NCI-H748 treated with DMSO at 0.1 percent for 48 hours (cell line): Measurements from ENCODE around the gene NHEJ1.
A peak's percentile ranks its signal among the peaks of the same experiment; 100 is the strongest.

Source experiments
- DNase-seq: peaks from one replicate; lab custom pipeline; 2025; lab: John Stamatoyannopoulos, UW

NHEJ1 gene

DNA sequence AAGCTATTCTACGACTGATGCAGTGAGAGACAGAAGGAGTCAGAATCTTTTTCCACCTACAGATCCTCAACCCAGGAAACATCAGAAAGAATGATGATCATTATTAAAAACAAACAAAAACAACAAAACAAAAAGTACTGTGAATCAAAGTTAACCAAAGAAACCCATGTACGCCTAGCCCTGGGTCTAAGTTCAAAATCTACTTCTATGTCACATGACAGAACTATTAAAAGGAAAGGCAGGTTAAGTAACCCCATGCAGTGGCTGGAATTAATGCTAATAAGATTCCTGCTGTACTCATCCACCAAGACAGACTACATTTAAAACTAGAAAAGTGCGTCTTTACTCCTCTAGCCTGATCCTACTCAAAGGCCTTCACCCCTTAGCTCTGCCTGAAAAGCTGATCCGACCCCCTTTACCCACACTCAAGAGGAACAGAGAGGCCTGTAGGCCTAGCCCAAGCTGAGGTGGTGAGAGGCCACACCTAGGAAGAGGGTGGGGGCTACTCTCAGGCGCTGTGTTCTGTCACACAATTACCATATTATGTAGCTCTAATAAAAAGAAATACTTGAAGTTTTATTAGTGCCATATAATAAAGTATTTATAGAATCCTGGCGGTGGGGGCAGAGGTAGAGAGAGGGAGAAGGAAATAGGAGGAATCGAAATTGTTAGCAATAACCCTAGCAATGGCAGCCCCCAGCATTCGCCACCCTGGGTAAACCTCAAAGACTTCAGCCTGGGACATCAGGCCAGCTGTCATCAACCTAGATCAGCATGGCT is 37.1 kb downstream of the NHEJ1 start:
- DNase-seq: no peak

DNA sequence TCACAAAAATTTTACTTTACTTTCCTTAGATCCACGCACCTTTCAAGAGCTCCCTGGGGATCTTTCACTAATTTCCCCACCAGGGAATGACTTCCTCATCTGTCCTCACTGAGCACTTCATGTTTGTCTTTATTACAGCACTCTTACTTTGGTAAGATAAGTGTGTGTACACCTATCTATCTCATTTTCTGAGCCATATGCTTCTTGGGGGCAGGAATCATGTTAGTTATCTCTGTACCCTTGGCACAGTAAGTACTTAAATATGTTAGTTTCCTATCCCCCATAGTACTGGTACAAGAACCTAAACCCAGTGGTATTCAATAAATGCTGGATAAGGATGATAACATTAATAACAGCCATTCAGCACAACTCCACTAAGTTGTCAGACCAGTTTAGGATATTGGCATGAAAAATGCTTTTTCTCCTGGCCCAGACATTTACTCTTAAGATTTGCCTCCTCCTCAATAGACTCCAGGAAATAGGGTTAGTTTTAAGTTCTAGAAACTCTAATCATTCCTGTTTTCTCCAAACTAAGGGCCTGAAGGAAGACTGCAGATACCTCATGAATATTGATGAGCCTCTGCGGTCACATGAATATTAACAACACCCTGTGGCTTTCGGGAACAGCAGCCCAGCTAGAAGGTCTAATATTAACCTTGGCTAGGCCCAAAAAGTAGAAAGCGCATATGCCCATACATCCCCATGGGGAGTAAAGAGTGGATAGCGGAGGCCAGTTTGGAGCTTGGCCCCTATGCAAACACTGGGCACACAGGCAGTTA is 38.2 kb downstream of the NHEJ1 start:
- no peak for DNase-seq

DNA sequence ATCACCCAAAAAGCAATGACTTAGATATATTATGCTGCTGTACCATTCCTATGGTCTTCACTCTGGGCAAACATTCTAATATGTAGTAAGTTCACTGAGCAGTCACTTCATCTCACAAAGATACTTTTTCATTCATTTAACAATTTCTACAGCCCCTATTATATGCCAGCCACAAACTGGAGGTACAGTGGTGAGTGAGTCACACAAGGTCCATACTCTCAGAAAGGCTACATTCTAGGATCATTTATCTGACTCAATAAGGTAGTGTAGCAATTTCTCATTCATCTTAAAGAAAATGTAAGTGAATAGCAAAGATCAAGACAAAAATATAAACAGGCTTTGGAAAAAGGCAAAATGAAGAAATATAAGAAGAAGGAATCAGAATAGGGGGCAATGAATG is 40.5 kb downstream of the NHEJ1 start:
- no peak for DNase-seq

DNA sequence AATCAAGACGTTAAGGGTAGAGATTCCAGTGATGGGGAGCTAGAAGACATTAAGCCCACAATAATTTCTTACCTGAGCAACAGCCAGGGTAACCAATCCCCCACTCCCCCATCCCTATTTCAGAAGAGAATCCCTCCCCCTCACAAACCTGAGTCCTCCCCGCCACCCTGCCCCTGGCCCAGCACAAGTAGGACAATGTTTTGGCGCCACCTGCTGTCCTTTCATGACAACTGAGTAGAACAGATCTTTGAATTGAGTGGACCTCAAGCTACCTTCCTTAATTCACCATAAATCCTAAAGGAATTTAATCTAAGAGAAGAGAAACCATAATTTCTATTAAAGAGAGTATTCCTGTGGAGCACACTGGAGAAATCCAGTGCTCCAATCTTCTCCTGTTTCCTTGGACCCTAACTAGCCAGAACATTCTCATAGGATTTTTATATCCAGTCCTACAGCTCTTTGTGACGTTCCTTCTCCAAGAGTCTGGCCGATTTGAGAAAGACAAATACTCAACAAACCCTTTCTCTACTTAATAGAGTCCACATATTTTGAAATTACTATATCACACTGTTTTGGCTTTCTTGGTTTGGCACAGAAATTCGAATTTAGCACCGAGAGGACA is 41.1 kb downstream of the NHEJ1 start:
- DNase-seq: peak; percentile 41

DNA sequence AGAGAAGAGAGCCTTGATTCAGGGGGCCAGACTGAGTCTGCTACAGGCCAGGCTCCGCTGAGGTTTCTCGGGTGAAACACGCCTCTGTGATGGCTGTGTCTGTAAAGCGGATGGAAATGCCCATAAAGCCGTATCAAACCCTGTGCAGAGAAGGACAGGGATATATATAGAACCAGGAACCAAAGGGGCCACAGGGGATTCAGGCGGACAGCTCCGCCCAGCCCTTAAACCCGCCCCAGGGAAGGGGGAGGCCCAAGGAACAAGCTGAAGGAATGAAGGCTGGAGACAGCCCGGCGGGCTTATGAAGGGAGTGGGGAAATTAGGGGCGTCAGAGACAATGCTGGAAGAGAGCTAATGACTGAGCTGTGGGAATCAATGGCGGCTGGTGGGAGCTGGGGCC is 42.1 kb downstream of the NHEJ1 start:
- DNase-seq: no peak

DNA sequence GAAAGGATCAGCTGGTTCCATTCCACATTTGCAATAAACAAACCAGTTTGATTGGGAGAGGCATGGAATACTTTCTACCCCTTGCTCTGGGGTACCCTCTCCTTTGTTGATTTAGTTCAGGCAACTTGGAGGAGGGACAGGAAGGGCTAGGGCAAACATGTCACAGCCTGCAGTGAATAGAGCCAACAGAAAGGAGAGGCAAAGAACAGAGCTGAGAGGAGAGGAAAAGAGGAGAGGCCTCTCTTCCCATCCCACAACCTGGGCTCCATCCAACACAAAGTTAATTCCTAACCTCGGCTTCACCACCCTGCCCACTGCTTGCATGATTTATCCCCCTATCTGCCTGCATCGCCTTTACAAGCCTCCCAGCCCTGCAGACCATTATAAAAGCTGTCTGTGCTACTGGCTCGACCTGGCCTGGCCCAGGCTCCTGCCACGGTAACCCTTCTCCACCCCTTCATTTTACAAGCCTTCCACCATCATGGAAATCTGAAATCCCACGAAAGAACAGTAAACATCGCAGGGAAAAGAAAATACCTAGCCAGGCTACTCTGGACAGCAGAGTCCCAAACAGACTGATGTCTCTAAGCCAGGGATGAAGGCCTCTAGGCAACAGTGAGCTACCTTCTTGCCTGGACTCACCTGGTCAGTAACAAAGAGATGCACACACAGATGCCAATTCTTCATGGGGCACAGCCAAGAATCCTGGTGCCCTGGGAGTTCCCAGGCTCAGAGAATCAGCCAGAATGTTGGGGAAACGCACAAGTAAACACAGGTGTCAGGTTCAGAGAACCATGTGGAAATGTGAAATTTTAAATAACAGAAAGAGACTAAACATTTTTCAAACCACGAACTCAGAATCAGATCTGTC is 43.6 kb downstream of the NHEJ1 start:
- no peak for DNase-seq

DNA sequence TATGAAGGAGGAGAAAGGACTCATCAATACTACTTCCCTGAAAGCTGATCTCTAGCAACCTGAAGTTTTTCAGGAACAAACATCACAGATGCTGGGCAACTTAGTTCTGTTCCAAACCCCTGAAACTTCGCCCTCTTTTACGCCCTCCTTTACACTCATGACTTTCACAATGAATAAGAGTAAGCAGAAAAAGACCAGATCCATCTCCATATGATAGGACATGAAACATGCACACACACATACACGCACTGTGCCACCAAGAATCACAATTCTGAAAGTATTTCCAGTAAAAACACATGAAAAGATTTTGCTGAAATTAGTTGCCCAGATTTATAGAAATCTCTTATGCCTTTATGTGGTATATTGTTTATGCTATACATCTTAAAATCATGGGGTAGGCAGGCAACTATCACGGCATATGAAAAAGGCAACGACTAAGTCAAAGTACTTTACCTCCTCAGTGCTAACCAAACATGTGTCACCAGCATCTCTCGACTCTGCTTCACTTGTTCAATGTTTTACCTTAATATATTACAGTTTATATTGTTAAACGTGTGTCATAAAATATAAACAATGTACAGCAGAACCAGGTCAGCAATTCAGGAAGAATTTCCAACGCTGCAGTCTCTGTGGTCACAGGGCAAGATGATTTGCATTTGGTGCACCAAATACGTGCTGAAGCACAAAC is 47.8 kb downstream of the NHEJ1 start:
- DNase-seq: no peak

DNA sequence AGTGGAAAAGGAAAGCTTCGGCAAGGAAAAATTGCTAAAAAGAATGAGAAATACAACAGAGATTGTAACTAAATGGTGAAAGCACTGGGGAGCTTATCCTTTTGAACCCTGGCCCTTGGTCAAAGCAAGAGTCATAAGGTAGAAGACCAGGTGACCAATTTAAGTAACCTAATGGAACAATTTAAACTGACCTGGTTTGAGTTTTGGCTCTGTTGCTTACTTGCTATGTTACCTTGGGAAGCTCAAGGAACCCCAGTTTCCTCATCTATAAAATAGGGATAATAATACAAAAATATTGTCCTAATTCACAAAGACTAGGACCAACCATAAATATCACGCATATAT is 48.6 kb downstream of the NHEJ1 start:
- no peak for DNase-seq

DNA sequence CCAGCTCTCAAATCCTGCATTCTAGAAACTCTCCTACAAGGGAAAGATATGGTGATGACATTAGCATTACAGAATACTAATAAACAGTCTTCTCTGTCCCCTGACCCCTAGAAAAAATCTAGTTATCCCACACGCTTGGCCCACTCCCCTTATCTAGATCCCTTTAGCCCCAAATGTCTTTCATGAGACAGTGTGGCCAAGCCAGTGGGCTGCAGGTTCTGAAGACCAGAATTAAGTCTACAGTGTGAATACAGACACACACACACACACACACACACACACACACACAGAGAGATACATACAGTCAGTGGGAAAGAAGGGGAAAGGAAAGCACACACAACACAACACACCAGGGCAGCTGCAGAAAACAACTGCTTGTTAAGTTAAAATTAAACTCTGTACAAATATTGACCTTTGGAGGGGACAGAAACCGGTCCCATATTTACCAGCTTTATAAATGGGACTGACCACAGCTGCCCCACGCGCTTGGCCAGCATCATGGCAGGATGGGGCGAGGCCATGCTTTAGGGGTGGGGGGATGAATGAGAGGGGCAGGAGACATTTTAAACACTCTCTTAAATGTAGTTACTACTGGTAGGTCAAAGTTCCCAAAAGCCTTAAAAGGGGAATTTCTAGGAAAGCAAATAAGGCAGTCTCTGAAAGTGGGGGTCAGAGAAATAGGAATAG is 49.1 kb downstream of the NHEJ1 start:
- DNase-seq: peak; percentile 61

DNA sequence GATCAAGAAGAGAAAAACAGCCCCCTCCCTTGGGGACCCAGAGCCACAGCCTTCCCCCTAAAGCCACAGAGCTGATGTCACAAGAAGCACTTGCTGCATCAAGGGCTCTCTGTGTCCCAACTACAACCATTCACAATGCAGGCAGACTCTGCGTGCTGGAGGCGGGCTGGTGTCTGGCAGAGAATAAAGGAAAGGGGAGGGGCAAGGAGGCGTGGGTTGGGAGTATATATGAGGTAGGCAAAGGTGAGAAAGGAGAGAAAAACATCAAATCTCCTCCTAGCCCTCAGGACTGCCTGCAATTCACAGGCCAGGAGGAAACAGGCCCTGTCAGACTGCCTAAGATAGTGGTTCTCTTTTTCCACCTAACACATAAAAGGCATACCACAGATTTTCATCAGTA is 51.1 kb downstream of the NHEJ1 start:
- DNase-seq: no peak

DNA sequence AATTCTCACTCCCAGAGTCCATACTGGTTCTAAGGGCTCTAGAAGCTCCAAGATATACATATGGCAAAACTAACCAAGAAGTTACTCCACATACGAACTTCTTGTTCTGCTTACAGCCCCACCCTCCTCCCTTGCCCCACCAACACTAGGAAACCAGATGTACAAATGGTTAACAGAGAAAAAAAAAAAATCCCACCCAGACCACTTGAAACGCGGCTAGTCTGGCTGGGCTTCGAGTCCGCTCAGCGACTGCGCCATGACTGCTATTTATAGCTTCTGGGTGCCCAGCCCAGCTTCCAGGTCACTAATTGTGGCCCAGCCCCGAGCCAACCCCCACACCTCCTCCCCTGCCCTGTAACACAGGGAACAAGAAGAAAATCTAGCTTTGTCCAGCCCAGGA is 52.9 kb downstream of the NHEJ1 start:
- DNase-seq: no peak

DNA sequence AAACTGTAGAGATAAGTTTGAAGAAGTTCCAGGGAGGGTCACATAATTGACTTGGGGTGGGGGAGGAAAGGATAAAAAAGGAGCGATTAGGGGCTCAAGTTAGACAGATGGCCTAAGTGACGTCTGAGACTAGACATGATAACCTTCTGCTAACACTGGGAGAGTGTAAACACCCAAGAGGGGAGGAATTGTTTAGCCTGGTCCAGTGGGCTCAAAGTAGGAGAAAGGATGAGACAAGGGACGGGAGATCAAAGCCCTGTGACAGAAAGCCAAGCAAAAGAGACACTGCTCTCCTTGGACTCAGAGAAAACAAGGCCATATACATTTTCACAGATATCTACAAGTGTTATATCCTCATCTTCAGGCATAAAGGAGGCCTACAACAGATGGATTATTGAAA is 54.4 kb downstream of the NHEJ1 start:
- DNase-seq: no peak

DNA sequence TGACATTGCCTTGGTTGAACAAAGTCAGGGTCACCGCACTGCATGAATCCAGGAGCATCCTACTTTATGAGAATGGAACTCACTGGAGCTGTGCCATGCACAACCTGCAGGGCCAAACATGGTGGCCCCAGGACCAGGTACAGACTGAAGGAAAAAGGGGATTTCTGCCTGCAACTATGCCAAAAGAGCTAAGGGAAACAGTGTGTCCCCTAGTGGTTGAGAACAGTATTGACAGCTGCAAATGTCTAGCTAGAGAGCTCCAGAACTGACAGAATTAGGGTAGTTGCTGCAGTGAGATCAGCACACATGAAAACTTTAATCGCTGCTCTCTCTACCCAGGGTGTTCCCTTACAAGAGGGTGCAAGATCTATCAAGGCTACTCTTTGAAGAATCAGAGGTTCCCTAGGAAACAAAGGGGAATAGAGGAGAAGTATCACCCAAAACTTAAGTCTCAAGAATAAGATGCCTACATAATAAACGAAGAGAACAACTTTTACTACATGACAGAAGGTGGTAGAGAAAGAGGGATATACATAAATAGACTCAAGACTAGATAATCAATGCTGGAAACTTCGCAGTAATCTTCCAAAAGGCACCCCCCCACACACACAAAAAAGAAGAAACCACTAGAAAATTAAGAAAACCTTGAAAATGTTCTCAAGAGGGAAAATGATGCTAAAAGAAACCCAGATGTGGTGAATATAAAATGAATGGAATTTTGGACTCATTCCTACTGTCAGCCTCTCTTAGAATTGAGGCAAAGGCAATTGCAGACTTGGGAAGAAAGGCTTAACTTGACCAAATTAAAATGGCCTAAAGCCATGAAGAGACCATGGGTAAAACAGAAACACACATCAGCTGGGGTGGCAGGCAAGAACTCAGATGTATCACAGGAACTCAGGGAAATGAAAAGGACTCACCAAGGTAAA is 56.2 kb downstream of the NHEJ1 start:
- peak; percentile 44 for DNase-seq

DNA sequence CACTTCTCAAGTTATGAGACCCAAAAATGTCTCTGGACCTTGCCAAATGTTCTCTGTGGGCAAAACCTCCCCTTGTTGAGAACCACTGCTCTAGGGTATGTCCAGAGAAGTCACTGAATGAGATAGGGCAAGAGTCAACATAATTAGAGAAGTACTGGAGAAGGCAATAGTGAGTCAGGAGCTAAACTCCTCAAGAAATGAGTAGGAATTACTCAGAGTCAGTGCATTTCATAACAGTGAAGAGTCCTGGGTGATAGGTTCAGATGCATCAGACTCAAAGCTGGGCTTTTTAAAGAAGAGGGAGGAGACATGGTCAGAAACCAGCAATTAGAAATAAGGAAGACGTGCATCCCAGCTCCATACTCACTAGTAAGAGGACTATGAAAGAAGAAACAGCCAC is 61.3 kb downstream of the NHEJ1 start:
- DNase-seq: no peak

DNA sequence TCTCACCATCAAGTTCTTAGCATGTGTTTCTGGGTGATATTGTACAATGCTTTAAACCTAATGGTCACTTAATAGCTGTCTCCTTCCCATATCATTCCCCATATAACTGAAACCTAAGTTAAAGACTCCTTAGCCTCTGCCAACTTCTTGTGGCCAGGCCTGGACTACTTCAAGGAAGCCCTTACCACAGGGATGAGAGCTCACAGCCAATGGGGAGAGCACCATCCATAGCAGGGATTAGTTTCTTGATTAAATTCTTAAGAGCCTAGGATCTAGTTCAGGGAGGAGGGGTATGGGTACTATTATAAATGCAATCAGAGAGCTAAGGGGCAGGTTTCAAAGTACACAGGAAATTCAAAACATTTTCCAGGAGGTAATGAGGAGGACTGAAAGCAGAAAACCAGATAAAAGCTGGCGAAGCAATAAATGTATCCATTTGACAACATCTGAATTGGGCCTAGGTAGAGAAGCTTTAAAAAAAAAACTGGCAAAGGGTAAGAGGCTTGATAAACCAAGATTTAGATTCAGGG is 65.1 kb downstream of the NHEJ1 start:
- DNase-seq: no peak

DNA sequence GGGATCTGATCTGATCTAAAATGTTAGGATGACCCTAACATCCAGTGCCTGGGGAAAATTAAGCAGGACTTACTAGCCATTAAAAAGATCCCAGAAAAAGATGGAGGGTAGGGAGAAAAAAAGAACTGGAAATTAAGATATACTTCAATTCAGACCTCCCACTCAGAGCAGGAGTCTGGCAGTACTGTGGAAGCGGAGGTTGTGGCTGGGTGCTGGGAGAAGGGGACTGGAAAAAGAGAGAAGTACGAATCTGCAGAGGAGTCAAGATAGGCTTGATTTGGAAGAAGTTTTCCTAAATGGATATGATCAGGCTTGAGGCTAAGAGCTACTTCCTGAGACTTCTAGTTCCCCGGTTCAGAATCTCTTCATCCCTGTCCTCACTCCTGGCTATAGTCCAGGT is 66.4 kb downstream of the NHEJ1 start:
- DNase-seq: no peak

DNA sequence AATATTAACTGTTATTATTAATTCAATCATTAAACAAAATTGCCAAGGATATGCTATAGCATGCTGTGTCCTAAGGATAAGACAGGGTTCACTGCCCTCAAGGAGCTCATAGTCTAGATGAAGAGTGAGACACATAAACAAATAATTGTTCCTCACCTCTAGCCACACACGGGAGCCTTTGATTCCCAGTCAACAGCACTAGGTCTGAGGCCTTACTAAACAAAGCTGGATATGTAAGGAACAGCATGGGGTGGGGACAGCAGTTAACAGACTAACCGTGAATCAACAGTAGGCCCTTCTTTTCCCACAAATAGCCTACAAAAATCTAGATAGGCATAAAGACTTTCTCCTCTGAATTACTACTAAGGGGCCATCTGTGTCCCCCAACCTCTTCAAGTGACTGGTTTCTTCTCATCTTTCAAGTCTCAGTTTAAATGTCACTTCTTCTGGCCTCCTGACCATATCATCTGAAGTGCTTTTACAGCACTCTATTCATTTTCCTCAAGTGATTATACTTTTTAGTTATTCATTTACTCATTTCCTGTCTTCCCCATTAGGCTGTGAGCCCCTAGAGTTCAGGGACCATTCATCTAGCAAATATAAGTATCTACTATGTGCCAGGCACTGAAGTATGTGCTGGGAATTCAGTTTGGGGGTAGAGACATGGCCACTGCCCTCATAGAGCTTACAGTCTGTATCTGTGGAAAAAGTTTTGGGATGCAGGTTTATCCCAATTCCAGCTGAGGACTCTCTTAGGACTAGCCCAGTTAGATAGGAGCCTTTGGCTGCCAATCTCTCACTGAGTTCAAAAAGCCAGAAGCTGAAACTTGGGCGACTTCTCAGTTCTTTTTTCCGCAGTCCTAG is 69.9 kb downstream of the NHEJ1 start:
- no peak for DNase-seq

DNA sequence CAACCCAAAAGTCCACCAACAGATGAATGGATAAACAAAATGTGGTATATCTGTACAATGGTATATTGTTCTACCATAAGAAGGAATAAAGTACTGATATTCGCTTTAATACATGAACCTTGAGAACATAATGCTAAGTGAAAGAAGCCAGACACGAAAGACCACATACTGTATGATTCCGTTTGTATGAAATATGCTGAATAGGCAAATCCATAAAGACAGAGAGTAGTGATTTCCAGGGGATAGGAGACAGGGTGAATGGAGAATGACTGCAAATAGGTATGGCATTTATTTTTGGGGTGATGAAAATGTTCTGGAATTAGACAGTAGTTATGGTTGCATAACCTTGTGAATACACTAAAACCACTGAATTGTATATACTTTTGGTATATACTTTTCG is 71.3 kb downstream of the NHEJ1 start:
- DNase-seq: no peak

DNA sequence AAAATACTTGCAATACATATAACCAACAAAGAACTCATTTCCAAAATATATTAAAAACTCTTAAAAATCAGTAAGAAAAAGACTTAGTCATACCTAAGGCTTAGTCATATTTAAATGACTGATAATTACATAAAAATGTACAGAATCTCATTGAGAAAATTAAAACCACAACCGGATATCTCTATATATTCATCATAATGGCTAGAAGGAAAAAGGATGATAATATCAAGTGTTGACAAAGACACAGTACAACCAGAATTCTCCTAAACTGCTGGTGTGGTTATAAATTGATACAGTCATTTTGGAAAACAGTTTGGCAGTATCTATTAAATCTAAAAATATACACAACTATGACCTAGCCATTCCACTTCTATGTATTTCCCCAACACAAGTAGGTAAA is 72.8 kb downstream of the NHEJ1 start:
- no peak for DNase-seq
